ENCODE results near the gene CHPF.

CHPF gene

DNA sequence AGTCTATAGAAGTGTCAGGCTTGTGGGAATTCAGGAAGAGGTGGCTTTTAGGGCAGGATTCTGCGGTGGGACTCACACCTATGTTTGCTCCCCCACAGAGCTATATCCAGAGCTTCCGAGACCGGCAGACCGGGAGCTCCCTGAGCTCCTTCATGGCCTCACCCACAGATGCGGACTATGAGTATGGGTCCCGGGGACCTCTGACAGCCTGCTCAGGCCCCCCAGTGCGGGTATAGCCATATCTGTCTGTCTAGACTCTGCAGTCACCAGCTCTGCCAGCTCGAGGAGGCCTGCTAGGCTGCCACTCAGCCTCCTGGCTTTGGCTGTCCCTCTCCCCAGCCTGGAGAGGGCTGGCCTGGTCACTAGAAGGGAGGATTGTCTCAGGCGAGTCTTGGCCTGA lies 6.0 kb upstream of the CHPF start:
- no peak for DNase-seq

DNA sequence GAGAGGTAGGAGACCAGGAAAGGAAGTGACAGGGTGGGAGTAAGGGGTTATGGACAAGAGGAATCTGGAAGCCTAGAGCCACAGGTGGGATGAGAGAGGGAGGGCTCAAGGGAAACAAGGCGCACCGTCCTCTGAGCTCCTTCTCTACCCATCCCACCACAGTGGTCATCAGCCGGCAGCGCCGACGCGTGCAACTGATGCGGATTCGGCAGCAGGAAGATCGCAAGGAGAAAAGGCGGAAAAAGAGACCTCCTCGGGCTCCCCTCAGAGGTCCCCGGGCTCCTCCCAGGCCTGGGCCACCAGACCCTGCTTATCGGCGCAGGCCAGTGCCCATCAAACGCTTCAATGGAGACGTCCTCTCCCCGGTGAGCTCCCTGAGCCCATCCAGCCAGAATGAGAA lies 5.4 kb upstream of the CHPF start:
- DNase-seq: no peak

DNA sequence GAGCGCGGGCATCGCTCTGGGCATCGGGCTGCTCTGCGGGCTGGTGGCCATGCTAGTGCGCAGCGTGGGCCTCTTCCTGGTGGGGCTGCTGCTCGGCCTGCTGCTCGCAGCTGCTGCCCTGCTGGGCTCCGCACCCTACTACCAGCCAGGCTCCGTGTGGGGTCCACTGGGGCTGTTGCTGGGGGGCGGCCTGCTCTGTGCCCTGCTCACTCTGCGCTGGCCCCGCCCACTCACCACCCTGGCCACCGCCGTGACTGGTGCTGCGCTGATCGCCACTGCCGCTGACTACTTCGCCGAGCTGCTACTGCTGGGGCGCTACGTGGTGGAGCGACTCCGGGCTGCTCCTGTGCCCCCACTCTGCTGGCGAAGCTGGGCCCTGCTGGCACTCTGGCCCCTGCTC lies 4.0 kb upstream of the CHPF start:
- no peak for DNase-seq

DNA sequence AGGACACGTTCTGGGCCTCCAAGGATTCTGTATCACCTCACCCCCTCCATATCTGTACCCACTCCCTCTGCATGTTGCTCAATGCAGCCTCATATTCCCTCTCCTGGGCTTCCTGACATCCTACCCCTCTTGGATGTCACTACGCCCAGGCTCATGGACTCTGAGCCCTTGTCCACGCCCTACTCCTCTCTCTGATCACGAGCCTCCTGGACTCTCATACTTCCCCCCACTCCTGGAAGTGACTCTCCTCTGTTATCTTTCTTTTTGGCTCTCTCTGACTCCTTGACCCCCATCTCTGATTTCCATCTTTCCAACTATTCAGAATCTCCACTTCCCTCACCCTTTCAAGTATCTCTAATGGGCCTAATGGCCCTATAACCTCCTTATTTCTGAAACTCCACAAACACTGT lies 2.3 kb upstream of the CHPF start:
- no peak for DNase-seq

DNA sequence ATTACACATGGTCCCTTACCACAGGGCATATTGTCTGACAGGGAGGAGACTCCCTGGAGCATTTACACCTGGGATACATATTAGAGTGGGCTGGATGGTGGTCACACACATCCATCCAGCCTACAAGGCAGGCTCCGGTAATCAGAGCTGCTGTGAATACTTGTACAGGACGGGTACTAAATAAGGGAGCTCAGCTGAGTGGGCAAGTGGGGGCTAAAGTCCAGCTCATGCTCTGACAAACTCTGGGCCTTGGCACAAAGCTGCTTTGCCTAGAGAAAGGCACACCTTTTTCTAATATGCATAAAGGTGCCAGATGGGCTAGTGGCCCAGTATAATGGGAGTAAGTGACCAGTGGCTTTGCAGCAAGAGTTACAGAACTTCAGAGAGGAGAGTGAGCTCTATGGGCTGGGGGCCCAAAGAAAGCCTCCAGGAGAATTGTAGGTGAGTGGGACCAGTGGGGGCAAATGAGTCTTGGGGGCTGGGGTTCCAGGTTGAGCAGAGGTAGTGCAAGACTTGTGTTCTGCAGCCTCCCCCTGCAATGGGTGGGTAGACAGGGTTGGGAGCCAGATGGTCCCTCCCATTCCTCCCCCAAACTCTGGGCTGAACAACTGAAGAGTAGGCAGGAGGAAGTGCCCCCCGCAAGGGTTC lies 1.8 kb upstream of the CHPF start:
- no peak for DNase-seq

DNA sequence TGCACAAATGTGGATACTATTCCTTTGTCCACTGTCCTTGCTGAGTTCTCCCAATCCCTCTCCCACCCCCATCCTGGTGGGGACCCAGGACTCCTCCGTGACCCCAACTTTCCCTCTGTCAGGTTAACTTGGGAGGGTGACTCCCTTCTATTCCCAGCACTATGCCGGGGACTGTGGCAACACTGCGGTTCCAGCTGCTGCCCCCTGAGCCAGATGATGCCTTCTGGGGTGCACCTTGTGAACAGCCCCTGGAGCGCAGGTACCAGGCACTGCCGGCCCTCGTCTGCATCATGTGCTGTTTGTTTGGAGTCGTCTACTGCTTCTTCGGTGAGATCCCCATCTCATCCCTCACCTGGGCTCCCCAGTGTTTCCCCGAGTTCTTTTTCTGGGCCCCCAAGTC lies 958 bp upstream of the CHPF start:
- DNase-seq: no peak

DNA sequence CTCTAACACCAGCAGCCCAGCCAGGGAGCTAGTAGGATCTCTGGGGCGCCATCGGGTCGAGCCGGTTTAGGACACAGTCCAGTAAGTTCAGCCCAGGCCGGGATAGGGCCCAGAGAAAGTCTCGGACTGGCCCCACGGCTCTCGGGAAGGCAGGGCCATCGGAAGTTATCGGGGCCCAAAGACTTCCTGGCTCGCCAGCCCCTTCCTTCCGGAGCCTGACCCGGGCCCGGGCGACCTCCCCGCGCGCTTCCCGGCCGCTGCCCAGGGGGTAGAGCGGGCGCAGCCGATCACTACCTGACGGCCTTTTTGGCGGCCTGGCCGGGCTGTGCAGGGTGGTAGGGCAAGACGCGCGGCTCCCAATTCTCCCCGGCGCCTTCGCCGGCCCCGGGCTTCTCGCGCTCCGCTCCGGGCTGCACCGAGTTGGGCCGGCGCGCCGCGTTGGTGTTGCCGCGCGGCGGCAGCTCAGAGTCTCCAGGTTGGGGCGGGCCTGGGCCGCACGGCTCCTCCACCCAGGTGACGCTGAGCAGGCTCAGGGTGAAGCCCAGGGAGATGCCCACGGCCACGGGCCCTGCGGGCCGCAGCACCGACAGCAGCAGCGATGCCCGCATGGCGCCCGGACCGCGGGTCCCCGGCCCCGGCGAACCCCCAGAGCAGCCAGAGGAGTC lies 546 bp downstream of the CHPF start:
- DNase-seq: peak; percentile 46

DNA sequence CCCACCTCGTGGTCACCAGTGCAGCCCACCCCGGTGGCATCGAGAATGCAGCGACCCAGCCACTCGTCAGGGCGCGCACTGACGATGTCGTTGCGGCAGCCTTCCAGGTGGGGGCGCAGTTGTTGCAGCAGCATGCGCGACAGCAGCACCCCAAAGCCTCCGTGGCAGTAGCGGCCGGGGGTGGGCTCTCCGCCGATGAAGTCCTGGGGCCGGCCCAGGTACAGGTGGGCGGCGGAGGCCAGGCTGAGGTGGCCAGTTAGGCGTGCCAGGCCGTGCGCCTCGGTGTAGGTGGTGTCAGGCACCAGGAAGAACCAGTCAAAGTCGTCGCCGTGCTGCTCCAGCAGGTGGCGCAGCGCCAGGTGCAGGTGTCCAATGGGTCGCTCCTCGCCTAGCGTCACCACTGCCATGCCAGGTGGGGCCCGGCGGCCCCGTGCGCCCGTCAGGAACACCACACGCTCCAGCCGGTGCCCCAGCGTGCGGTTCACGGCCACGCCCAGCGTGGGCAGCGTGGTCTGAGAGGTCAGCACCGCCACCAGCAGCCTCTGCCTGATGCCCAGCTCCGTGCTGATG lies 1.9 kb downstream of the CHPF start:
- peak; percentile 61 for DNase-seq

DNA sequence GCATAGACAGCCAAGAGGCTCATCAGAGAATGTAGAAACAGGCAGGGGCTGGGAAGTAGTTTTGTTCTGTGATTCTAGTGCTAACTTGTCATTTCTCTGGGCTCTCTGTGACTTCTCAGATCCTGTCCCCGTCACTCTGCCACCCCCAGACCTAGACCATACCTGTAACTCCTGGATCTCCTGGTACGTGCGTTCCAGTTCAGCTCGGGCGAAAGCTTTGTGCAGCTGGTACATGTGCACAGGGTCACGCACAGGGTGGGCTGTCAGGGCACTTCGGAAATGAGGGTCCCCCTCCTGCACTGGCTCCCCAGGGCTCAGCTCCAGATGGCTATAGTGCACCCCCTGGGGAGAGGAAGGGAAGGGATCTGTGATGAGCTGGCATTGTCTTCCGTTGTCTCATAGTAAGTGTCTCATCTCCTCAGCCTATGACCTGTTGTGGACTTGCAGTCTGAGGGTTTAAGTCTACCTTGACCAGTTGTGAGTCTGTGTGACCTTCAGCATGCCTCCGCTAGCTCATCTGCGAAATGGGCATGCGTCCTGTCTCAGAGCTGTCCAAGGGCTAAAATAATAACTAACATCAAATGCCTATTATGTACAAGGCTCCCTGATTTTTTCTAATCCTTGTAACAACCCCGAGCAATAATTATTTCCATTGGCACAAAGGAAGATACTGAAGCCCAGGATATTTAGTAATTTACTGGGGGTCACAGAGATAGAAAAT lies 2.7 kb downstream of the CHPF start:
- DNase-seq: no peak

DNA sequence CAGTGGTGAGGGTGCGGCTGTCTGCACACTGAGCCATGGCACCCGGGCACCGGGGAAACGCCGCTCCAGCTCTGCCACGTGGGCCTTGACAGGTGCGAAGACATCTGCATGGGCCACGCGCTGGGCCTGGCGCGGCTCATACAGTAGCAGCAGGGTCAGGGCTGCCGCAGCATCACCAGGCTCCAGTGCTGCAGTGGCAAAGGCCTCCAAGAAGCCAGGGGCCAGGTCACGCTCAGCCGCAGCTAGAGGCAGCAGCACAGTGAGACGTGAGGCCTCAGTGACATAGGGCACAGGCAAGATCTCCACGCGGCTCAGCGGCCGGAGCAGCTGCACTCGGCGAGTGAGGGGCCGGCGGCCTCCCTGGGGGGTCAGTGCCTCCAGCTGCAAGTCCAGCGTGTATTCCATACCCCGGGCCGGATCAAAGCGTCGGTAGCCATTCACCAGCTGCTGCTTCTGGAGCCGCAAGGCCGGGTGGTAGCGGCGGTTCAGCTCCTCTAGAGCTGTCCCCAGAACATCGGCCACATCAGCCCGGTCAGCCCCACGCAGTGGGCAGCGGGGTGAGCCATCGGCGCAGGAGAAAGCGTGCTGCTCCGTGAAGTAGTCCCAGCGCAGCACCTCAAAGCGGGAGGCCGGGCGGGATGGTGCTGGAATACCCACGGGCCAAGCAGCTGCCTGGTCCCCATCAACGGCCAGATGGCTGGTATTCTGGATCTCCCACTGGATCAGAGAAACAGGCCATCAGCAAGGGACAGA lies 3.5 kb downstream of the CHPF start:
- no peak for DNase-seq

DNA sequence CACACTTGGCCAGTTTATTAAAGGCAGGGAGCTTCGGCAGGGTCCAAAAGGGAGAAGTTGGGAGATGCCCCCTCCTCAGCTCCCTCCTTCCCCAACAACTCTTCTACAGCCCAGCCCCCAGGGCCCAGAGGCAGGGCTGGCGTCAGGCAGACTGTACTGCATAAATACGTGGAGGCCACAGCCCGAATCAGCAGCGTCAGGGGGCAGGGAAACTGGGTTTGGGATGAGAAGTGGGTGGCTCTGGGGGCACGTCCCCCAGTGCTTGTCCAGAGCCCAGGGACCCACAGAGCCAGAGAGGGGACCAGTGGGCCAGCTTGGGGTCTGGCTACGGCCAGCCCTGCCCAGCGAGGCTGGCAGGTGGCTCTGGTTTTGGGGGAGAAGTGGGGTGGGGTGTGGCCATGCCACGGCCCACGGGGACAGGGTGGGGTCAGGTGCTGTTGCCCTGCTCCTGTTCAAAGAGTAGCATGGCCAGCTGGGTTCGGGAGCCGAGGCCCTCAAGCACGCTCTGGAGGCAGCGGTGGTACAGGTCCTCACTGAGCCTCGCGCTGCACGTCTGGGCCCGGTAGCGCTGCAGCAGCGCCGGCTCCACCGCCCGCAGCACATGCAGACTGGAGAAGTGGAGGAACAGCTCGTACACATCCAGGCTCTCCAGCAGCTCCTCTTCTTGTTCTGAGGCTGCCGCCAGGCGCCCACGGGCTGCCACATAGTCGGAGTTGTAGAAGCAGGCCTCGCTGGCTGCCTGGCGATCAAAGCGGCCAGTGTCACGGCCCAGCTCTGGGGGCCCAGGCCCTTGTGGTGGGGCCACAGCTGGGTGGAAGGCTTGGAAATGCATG lies 4.4 kb downstream of the CHPF start:
- no peak for DNase-seq

DNA sequence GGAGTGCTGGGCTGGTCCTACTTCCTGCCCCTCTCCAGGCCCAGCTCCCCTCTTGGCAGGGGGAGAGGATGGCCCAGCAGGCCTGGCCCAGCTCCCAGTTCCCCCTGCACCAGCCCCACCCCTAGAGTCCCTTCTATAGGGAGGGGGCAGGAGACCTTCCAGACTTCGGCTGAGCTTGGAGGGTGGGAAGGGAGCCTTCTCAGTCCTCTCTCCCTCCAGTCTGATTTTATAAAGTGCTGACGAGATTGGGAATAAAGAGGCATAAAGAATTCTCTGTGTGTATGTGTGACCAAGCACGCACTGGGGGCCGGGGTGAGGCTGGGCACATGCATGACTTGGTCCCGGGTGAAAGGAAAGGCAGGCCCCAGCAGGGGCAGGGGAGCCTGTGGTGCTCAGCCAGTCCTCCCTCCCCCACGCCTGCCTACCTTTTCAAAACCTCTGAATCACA lies 5.1 kb downstream of the CHPF start:
- DNase-seq: no peak

DNA sequence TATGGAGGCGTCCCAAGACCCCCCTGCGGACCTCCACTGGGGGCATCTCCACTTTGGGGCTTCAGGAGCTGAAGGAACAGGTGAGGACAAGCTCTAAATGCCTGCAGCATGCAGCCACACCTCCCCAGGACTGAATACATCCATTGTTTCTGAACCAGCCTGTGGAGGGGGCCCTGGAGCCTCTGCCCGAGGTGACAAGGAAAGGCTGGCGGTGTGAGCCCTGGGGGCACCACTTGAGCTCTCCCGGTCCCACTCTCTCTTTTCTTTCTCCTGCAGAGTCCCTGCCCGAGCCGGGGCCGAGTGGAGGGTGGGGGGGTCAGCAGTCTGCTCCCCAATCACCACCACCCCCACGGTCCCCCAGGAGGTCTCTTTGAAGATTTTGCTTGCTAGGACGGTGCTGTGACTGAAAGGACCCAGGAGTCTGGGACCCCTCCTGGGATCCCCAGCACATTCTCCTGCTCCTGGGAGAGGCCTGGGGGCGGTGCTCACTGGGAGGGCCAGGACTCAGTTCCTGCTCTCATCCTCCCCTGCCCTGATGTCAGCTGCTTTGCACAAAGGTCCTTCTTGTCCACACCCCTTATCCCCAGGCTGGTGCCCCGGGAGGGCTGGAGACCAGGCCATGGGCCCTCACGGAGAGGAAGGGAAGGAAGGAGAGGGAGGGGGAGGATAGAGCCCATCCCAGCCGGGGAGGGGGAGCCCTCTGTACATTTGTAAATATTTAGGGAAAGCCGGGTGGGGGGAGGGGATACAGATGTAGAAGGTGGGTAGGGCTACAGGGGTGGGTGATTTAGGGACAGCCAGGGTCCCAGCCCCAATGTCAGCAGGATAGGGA lies 5.7 kb downstream of the CHPF start:
- no peak for DNase-seq

DNA sequence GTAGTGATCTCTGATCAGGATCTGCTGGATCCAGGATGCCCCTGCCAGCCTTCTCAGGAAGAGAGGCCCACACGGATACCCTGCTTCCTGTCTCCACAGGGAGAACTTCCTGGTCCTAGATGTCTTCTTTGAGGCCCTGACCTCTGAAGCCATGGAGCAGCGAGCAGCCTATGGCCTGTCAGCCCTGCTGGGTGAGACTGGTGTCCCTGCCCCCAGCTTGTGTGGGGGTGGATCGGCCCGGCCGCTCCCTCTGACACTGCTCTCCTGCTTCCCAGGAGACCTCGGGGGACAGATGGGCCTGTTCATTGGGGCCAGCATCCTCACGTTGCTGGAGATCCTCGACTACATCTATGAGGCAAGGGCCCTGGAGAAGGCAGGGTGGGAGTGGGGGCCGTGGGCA lies 6.6 kb downstream of the CHPF start:
- DNase-seq: no peak

DNA sequence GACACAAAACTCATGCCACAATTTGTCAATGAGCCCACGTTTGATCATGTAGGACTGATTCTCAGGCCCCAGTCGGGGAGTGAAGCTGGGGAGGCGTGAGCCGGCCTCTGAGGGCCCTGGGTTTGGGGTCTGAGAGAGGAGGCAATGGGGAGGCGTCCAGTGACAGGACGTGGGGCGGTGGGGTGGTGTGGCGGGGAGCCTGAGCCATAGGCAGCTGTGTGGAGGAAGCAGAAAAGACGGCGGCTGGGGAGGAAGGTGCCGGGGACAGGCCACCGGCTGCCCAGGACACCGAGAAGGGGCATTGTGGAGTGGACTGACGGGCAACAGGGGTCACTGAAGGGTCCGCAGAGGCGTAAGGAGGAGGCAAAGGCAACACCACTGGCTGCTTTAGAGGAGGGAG lies 7.2 kb downstream of the CHPF start:
- no peak for DNase-seq

DNA sequence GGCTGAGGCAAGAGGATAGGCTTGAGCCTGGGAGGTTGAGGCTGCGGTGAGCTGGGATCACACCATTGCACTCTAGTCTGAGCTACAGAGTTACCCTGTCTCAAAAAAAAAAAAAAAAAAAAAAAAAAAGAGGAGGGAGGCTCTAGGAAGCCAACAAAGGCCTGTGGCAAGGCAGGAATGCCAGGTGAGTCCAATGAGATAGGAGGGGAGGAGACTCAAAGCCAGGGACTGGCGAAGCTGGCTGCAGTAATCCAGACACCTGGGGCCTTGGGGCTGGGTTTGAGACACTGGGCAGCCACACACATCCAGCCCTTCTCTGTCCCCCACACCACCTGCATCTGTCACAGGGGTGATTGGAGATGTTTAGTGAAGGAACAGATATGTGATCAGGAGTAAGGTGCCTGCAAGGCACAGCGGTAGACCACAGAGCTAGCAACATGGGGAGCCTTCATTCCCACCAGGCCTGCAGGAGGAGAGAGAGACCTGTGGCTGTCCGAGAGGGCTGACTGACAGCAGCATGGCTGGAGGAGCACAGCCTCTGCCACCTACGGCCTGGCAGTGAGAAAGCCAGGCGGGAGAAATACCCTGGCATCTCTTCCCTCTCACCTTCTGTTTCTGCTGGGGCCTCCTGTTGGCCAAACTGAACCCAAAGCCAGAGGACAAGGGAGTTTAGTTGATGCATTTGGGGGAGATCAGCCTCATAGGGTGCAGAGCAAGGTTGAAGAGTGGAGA lies 9.5 kb downstream of the CHPF start:
- DNase-seq: no peak

DNA sequence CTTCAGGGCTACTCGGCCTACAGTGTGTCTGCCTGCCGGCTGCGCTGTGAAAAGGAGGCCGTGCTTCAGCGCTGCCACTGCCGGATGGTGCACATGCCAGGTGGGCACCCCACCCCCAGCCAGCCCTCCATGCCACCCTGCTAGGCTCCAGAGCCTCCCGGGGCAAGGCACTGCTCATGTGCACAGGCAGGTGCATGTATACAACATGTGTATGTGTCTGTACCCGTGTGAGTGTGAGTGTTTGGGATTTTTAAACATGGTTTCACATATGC lies 11.3 kb downstream of the CHPF start:
- DNase-seq: no peak

DNA sequence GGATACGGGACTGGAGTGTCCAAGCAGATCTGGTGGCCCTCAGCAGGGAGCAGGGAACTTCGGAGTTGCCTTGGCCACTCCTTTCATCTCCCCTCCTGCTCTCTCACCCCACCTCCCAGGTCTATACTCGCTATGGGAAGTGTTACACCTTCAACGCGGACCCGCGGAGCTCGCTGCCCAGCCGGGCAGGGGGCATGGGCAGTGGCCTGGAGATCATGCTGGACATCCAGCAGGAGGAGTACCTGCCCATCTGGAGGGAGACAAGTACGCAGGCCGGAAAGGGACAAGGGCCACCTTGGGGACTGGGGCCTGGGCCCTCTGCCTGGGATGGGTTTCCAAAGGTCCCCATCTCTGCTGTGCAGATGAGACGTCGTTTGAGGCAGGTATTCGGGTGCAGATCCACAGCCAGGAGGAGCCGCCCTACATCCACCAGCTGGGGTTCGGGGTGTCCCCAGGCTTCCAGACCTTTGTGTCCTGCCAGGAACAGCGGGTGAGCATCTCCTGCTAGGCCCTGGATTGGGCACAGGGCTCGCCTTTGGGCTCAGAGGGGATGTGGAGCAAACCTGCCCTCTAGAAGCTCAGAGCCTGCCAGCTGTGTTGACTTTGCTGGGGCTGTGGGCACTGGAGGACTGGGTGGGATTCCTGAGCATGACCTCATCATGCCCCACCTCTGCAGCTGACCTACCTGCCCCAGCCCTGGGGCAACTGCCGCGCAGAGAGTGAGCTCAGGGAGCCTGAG lies 11.8 kb downstream of the CHPF start:
- no peak for DNase-seq

DNA sequence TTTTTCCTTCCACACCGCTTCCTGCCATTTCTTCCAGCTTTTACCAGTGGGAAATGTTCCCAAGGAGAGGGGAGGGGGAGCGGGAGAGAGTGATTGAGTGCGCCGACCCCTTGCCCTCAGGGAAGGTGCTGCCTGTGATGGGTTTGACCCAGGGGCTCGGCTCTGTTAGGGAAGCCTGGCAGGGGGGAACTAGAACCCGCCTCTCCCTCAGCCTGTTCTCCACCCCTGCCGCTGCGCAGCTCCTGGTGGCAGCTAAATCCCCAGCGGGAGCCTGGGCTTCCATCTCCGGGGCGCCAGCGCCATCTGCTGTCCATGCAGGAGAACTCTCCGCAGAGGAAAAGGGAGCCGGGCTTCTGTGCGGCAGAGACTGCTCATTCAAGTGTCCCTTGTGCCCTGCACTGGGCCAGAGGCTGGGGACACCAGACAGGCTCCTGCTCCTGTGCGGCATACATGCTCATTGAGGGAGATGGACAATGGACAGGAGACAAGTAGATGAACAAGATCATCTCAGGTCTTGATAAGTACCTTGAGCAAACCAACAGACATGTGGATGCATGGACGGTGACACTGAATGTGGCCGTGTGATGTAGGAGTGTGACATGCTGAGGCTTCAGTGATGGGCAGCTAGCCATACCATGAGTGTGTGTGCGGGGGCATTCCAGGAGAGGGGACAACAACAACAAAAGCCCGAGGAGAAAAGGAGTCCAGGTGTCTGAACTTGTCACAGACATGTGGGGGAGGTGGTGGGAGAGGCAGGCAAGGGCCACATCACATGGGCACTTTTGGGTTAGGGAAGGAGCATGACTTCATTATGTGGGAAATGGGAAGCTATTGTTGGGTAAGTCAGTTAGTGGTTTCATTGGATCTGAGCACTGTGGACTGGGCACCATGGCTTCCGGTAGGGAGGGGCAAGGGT lies 13.3 kb downstream of the CHPF start:
- DNase-seq: peak; percentile 85
